NCI-H2227 (cell line): ENCODE results near the gene MPP3.
"Not testable (repeated sequence)": the region's sequence is repeated elsewhere in the genome, so short reads cannot be mapped to it uniquely, and the experiment has no call there.

ENCODE experiments used
- DNase-seq: peaks from one replicate; lab custom pipeline; 2025; ENCODE audit not compliant: unreplicated experiment; lab: John Stamatoyannopoulos, UW

Gene MPP3

DNA sequence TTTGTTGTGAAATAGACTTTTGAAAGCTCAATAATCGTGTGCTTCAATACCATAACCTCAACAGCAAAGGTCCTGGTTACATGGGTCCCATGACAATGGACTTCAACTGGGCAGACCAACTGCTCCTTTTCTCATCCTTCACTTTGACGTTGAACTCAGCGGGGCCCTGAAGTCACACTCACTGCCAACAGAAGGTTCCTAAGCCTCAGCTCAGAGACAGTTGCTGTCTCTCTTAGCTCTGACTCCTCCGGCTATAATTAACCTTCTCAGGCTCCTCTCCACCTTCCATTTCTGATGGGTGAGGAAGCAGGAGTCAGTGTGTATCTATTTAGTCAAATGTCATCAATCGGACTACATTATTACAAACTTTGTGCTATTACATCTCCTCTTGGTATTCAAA is 23.8 kb downstream of the MPP3 start:
- no peak for DNase-seq

DNA sequence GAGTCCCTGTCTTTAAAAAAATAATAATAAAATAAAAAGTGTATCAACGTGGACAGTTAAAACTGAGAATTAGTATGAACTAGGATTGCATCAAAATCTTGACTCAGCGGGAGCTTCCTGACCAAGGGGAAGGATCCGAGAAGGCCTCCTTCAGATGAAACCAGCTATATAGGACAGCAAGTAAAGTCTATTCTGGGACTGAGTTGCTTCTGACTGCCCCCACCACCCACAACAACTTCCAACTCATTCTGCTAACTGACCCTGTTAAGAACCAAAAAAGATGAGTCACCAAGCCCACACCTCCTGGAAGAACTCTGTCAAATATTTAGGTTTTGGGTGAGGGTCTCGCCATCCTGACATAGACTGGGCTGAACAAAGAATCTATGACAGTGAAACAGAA is 24.9 kb downstream of the MPP3 start:
- no peak for DNase-seq

DNA sequence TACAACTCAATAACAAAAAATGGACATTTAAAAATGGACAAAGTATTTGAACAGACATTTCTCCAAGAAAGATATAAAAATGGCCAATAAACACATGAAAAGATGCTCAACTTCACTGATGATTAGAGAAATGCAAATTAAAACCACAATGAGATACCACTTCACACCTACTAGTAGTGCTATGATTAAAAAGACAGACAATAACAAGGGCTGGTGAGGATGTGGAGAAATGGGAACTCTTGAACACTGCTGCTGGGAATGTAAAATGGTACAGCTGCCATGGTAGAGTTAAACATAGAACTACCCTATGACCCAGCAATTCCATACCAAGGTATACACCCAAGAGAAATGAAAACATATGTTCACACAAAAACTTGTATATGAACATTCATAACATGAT is 27.8 kb downstream of the MPP3 start:
- DNase-seq: no peak

DNA sequence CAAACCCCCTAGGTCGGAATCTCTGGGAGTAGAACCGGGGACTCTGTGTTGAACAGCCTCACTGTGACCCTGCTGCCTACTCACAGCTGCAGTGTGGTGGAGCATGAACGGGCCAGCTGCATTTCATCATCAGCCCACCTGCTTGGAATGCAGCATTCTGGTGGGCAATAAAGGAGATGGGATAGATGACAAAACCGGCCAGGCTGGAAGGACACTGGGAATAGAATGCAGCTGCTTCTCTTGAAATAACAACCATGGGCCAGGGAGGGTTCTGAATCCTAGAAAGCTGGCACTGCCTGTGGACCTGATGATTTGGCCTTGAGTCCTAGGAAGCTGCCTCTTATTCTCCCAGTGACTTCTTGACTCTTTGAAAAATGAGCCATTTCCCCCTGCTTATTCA is 29.2 kb downstream of the MPP3 start:
- DNase-seq: no peak

DNA sequence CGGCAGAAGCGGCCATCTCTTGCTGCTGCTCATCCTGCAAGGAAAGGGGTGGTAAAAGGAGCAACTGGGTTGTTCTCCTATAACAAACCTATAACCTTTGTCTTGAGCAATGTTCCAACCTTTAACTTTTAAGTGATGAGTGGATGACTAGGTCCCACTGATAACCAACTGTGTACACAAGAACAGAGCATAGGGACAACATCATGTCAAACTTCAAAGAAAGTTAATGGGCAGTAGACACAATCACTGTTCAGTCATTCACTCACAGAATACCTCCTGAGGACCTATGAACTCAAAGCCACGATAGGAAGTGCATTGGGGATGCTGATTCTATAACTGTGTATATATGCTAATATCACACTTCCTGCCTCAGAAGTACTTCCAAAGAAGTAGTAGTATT is 31.1 kb downstream of the MPP3 start:
- no peak for DNase-seq

DNA sequence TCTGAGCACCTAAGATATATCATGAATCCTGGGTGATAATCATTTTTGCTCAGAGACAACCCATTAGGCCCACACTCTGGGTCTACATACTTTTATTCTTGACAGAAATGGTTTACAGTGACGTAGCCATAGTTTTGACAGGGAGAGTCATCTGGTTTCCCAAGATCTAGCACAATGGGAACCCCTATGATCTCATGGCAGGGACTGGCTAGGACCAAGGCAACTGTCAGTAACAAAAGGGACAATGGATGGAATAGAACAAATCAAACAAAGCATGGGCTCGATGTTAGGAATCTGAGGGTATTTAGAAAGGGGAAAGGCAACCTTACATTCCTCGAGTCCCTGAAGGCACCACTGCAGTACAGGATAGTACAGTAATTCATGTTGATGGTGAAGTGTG is 32.2 kb downstream of the MPP3 start:
- DNase-seq: no peak

DNA sequence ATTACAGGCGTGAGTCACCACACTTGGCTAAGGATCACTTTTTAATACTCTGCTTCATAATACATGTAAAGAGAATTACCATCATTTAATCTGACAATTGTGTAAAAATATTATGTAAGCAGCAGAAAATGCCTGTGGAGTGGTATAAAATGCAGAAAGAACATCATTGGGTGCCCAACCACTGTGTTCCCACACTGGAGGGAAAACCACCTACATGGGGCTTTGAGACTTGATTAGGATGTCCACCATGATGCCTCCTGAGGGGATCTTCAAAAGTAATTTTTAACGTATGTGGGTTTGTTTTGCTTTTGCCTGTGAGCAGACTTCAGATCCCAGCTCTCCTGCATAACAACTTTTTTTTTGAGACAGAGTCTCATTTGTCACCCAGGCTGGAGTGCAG is 33.9 kb downstream of the MPP3 start:
- DNase-seq: no peak

DNA sequence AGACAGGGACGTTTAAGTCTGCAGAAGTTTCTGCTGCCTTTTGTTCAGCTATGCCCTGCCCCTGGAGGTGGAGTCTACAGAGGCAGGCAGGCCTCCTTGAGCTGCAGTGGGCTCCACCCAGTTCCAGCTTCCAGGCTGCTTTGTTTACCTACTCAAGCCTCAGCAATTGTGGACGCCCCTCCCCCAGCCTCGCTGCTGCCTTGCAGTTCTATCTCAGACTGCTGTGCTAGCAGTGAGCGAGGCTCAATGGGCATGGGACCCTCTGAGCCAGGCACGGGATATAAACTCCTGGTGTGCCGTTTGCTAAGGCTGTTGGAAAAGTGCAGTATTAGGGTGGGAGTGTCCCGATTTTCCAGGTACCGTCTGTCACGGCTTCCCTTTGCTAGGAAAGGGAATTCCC is 34.9 kb downstream of the MPP3 start:
- DNase-seq: not testable (repeated sequence)

DNA sequence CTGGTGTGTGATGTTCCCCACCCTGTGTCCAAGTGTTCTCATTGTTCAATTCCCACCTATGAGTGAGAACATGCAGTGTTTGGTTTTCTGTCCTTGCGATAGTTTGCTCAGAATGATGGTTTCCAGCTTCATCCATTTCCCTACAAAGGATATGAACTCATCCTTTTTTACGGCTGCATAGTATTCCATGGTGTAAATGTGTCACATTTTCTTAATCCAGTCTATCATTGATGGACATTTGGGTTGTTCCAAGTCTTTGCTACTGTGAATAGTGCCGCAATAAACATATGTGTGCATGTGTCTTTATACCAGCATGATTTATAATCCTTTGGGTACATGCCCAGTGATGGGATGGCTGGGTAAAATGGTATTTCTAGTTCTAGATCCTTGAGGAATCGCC is 40.3 kb downstream of the MPP3 start:
- not testable (repeated sequence) for DNase-seq

DNA sequence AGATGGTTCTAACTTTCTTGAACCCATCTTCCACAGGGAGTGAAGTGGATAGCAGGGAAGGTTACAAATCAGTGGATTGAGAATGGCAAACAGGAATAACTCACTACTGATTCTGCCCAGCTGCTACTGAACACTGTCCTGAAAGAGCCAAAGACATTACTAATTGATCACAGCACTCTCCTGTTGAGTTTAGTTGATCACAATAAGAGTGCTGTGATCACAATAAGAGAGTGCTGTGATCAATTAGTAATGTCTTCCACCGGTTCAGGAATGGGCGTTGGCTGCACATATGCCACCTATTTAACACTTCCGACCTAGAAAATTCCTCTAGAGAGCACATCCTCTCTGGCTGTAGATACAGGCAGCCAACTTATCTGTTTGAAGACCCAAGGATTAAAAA is 41.4 kb downstream of the MPP3 start:
- peak; percentile 24 for DNase-seq

DNA sequence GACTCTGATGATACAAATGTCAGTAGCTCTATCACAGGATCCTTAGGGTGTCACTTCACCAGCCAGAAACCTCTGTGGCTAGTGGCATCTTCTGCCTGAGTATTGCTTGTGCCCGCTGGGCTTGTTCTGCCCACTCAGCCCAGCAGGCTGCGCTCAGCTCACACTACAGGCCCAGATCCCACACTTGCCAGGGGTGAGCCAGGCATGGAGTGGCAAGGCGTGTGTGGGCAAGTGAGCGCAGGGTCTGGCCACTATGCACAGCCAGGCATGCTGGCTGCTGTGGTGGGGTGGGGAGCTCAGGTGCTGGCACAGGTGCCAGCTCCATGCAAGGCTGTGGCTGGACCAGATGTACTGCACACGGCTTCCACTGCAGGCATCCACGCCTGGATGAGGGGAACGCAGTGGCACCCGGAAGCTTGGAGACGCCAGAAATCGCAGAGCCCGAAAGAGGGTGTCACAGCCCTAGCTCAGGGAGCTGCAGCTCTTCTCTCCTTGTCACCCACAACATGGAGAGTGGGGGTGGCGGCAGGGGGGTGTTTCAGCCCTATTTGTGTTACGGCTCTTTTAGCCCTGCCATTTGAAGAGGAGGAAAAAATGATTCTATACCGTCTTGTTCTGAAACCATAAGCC is 42.5 kb downstream of the MPP3 start:
- DNase-seq: no peak

DNA sequence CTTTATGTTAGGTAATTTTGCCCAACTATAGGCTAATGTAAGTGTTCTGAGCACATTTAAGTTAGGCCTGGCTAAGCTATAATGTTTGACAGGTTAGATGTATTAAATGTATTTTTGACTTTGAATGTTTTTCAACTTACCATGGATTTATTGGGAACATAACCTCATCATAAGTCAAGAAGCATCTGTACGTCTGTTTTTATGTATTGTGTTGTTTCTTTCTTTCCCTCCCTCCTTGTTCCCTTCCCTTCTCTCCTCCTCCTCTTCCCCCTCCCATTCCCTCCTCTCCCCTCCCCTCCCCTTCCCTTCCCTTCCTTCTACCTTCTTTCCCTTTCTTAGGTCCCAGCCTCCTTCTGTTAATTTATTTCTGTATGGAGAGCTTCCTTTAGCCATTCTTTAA is 43.5 kb downstream of the MPP3 start:
- no peak for DNase-seq

DNA sequence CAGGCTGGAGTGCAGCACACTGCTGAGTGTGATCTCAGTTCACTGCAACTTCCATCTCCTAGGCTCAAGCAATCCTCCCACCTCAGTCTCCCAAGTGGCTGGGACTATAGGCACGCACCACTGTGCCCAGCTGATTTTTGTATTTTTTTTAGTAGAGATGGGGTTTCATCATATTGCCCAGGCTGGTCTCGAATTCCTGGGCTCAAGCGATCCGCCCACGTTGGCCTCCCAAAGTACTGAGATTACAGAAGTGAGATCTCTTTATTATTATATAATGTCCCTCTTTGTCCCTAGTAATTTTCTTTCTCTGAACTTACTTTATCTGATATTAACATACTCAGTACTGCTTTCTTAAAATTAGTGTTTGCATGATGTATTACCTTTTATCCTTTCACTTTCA is 44.4 kb downstream of the MPP3 start:
- no peak for DNase-seq

DNA sequence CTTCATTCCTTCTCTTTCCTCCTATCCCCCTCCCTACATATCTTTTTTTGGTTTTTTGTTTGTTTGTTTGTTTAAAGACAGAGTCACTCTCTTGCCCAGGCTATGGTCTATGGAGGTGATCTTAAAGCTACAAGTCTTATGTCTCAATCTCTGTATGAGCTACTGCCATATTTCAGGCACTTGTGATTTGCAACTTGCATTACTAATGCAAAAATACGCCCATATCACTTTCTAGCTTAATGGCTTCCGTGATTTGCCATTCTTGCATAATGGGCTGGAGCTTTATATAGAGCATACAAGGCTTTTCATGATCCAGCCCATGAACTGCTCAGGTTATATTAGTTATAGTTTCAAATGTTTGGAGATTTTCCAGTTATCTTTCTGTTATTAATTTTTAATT is 45.2 kb downstream of the MPP3 start:
- no peak for DNase-seq

DNA sequence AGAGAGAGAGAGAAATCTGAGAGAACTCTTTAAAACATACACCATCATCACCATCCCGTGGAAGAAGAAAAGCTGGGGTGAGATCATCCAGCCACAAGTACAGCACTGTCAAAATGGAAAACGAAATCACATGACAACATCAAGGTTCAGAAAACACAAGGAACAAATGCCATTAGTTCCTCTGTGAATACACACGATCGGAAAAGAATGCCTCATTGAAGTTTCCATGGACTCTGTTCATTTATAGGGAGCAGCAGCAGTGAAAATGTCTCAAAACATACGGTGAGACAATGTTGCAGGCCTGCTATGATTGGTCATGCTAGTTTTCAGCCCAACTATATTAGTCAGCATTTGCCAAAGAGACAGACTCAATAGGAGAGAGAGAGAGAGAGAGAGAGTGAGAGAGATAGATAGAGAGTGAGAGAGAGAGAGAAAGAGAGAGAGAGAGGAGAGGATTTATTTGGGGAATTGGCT is 48.3 kb downstream of the MPP3 start:
- DNase-seq: no peak

DNA sequence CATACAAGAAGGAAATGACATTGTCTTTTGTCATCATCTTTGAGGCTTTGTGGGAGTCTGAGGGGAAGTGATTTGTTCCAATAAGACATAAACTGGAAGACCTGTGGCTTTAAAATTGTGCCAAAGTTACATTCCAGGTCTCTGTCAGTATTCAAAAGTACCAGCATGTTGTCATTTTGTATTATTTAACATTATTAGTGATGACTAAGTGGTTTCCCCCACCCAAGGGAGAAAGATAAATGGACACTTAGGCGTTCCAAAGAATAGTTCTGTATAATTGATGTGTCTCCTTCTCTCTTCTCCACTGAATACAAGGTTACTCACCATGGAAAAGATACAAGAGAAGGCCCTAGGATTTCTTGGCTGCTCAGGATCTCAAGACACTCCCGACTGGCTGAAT is 48.9 kb downstream of the MPP3 start:
- no peak for DNase-seq

DNA sequence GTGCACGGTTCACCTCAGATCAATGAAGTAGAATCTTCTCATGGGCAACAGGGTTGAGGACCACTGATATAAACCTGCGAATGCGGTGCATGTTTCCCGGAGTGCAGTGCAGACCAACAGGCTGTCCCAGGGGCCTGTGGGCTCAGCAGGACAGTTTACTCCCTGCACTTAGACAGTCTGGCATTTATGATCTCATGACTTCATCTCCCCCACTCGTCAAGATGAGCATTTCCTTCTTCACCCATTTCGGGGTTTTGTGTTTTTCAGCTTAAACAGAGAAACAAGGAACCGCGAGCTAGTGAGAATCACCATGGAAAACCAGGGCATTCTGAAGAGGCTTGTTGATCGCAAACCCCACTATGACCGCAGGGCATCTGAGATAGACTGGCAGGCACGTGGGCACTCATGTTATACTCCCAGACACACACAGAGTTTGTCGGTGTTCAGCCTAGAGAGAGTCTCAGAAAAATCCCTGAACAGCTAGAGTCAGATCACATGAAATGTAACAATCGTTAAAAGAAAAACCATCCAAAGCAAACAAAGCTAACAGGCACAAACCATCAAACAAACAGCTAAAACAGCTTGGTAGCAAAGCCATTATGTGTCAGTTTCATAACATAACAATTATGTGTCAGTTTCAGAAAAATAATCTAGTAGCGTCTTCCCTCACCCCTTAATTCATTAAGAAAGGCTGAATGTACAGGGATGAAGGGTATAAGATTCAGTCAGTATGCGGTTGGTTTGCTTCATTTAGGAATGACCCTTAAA is 49.8 kb downstream of the MPP3 start:
- no peak for DNase-seq

DNA sequence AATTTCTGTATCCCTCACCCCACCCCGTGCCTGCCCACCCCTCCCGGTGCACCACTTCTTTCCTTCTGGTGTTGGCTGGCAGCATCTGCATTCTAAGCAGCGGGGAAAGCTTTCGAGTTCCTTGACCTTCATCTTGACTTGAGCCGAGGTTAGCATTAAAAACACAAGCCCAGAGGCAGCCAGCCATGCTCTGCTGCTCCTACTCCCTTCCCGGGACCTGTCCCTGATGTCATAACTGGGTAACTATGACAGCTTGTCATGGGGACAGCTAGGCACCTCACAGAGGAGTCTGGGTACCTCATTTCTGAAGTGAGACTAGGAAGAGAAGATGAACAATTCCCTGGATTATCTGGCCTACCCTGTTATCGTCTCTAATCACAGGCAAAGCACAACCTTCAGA is 52.8 kb downstream of the MPP3 start, which contains the start of gene CFAP97D1:
Gene CFAP97D1 (plus strand): TSS at position 301 of the 400 bp plus-strand sequence. CDS start 28 bp downstream, at position 329.
- no peak for DNase-seq

DNA sequence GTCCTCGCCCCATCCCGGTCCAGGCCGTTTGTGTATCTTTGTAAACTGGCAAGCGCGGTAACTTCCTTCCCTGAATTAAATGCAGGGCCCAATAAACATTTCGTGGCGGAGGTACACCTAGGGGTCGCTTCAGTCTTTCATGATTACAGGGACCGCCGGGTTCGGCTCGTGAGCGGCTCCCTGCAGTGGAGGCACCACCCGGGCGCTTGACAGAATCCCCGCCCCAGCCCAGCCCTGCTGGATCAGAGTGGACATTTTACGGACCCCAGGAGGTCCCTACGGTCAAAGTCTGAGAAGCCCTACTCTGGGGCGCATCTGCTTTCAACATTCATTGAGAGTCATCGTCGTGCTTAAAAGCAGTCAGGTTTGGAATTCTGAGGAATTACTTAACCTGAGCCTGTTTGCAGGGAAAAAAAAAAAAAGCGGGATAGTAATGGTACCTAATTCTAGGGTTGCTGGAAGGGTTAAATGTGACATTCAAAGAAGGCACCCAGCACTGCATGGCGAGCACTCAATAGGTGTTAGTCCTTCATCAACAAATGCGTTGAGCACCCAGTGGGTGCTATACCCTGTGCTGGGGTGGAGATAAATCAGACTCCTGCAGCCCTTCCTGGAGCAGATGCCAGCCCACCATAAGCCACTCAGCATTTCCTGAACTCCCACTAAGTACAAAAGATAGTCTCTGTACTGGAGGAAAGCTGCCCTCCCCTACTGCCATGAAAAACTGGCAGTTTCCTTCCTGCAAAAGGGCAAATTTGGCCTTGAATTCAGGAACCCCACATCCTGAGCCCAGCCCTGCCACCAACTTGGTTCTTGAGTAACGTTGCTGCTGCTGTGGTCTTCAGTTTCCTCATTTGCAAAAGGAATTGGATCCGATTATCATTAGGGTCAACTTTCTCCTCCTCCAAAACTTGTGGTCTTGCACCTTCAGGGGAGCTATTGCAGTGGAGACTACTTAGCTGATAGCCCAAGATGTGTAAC is 53.5 kb downstream of the MPP3 start:
- no peak for DNase-seq

DNA sequence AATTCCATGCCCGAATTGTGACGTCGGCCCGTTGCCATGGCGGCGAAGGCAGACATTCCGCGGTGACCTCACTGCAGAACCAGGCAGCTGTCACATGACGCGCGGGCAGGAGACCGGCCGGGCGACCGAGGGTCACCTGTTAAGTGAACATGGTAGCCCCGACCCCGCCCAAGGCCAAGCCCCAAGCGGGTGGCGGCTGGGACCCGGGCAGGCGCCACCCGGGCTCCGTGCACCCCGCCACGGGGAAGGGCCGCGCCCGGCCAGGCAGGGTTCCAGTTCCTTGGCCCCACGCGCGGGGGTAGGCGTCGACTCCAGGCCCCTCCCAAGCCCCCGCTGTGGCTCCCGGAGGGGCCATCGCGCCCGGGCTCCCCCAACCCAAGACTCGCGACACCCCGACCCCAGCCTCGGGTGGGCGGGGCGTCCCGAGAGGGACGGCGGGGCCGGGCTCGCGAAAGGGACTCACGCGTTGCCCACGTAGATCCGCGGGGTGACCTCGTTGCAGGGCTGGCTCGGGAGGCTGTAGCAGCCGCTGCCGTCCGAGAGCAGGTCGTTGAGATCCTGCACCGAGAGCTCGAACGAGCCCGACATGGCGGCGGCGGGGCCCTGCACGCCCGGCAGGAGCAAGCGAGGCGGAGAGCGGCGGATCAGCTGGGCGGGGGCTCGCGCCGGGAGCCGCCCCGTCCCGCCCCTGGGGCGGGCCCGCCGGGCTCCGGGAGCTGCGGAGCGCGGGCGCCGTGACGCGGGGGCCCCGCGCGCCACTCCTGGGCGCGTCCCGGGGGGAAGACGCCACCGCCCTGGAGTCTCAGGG is 54.4 kb downstream of the MPP3 start, which contains the start of gene DUSP3:
Gene DUSP3 (minus strand): TSS at position 641 of the 808 bp plus-strand sequence. CDS start 53 bp downstream, at position 588.
- peak; percentile 95 for DNase-seq
